CD14-positive monocyte (primary cell): ENCODE measurements around the gene CTNND1. TPM values are rescaled to one million over a fixed set of nuclear protein-coding genes. Genes with fewer than 3 reads are reported as not detected.

Experiments
- DNase-seq, 3 donors: peaks; one replicate each; pipeline ENCODE4 v3.0.0-alpha.2; 2011 to 2022
- H2AFZ ChIP-seq: 2 replicates; pipeline ENCODE4 v1.6.0; 2012; ENCODE audit warnings: mild to moderate bottlenecking, low read depth, low read length, inconsistent platforms; ENCODE audit not compliant: insufficient read depth, poor library complexity, severe bottlenecking
- H3K27ac ChIP-seq, 2 donors: 1 replicate in 1 of 2; 2 replicates in 1 of 2; pipeline ENCODE4 v1.5.1; 2012 to 2013; ENCODE audit warnings: low read length in 2 of 2, control low read depth in 1 of 2, inconsistent platforms in 1 of 2, low read depth in 1 of 2, mild to moderate bottlenecking in 1 of 2
- H3K27me3 ChIP-seq, 2 donors: one replicate each; pipeline versions ENCODE4 v1.6.0 to v1.6.1; 2011 to 2013; ENCODE audit warnings: low read length in 2 of 2; ENCODE audit not compliant: control insufficient read depth in 2 of 2, insufficient read depth in 2 of 2
- H3K36me3 ChIP-seq, 2 donors: replicated peaks in 1 of 2; 1 replicate in 1 of 2; 2 replicates in 1 of 2; pipeline versions ENCODE4 v1.5.1 to v1.6.1; 2012 to 2013; ENCODE audit warnings: low read length in 2 of 2, control low read depth in 1 of 2, inconsistent platforms in 1 of 2, mild to moderate bottlenecking in 1 of 2; ENCODE audit not compliant: insufficient read depth in 2 of 2, control insufficient read depth in 1 of 2
- H3K4me1 ChIP-seq, 2 donors: 1 replicate in 1 of 2; 2 replicates in 1 of 2; pipeline versions ENCODE4 v1.5.1 to v1.6.1; 2012 to 2013; ENCODE audit warnings: low read length in 2 of 2, control low read depth in 1 of 2, inconsistent platforms in 1 of 2, mild to moderate bottlenecking in 1 of 2, moderate library complexity in 1 of 2; ENCODE audit not compliant: insufficient read depth in 2 of 2, control insufficient read depth in 1 of 2
- H3K4me2 ChIP-seq: replicated peaks from 2 replicates; pipeline ENCODE3; 2012; ENCODE audit warnings: low read length, moderate library complexity, mild to moderate bottlenecking; ENCODE audit not compliant: poor library complexity, severe bottlenecking; ENCODE audit errors: extremely low read depth
- H3K4me3 ChIP-seq, 3 experiments: fragments of 200-600 bp in 1 of 3; sonication (generic) in 1 of 3; replicated peaks in 1 of 3; 1 replicate in 2 of 3; 2 replicates in 1 of 3; pipeline ENCODE4 v1.5.1; 2011 to 2013; ENCODE audit warnings: low read length in 3 of 3, mild to moderate bottlenecking in 3 of 3, control low read depth in 2 of 3, low read depth in 2 of 3, inconsistent platforms in 1 of 3, moderate library complexity in 1 of 3
- H3K79me2 ChIP-seq: 2 replicates; pipeline ENCODE4 v1.6.0; 2012; ENCODE audit warnings: mild to moderate bottlenecking, control low read depth, inconsistent platforms, low read length, moderate library complexity; ENCODE audit not compliant: insufficient read depth
- H3K9ac ChIP-seq: 2 replicates; pipeline ENCODE4 v1.6.0; 2017; ENCODE audit warnings: low read length, mild to moderate bottlenecking; ENCODE audit not compliant: insufficient read depth, poor library complexity, severe bottlenecking
- H3K9me3 ChIP-seq, 2 donors: replicated peaks in 1 of 2; 1 replicate in 1 of 2; 2 replicates in 1 of 2; pipeline versions ENCODE4 v1.5.1 to v1.6.1; 2012 to 2013; ENCODE audit warnings: low read length in 2 of 2, control low read depth in 1 of 2; ENCODE audit not compliant: control insufficient read depth in 1 of 2, insufficient read depth in 1 of 2
- H4K20me1 ChIP-seq: 2 replicates; pipeline ENCODE4 v1.6.0; 2012; ENCODE audit warnings: mild to moderate bottlenecking, low read length, control low read depth, moderate library complexity; ENCODE audit not compliant: insufficient read depth
- H3K27ac Mint-ChIP-seq, 7 donors: one replicate each; pipeline ENCODE4 v1.8.0; 2020; ENCODE audit warnings: mild to moderate bottlenecking in 7 of 7, mixed read lengths in 7 of 7, moderate library complexity in 6 of 7, inconsistent platforms in 2 of 7
- H3K27me3 Mint-ChIP-seq, 3 donors: one replicate each; pipeline ENCODE4 v1.8.0; 2021 to 2022; ENCODE audit warnings: low read depth in 3 of 3, mild to moderate bottlenecking in 3 of 3, mixed read lengths in 3 of 3, moderate library complexity in 3 of 3, inconsistent platforms in 1 of 3
- H3K36me3 Mint-ChIP-seq, 2 donors: one replicate each; pipeline ENCODE4 v1.8.0; 2020; ENCODE audit warnings: mixed read lengths in 2 of 2, inconsistent platforms in 1 of 2, mild to moderate bottlenecking in 1 of 2
- H3K4me1 Mint-ChIP-seq: one replicate; pipeline ENCODE4 v1.8.0; 2020; ENCODE audit warnings: mild to moderate bottlenecking, mixed read lengths
- H3K4me3 Mint-ChIP-seq, 2 donors: one replicate each; pipeline ENCODE4 v1.8.0; 2020; ENCODE audit warnings: mild to moderate bottlenecking in 2 of 2, mixed read lengths in 2 of 2, moderate library complexity in 1 of 2
- H3K9me3 Mint-ChIP-seq, 7 donors: one replicate each; pipeline ENCODE4 v1.8.0; 2020 to 2022; ENCODE audit warnings: mixed read lengths in 7 of 7, mild to moderate bottlenecking in 6 of 7, moderate library complexity in 6 of 7, inconsistent platforms in 2 of 7
- CTCF ChIP-seq: fragments of 200-600 bp; IDR thresholded peaks from one replicate; pipeline ENCODE4 v1.8.0; 2022; ENCODE audit warnings: antibody characterized with exemption, mild to moderate bottlenecking
- WGBS: methylation state at CpG from one replicate; pipeline ENCODE4 v1.1.5; 2013; ENCODE audit warnings: missing lambda C conversion rate; ENCODE audit not compliant: insufficient coverage; 5-methylcytosine and 5-hydroxymethylcytosine counted together
- intact Hi-C, 2 donors: fragments of 100-400 bp; cut with micrococcal nuclease; formaldehyde crosslinking; loops; one replicate each; pipeline versions ENCODE4 v1.15.0 to v1.15.1; 2023
- polyA plus RNA-seq, 3 donors: library from polyadenylated mRNA; depleted of rRNA in 1 of 3; unstranded in 2 of 3; stranded (reverse) in 1 of 3; fragments of 300-500 nt in 2 of 3; fragments of >200 nt in 1 of 3; fragmentation: Illumina TruSeq in 2 of 3; gene quantifications; 1 replicate in 2 of 3; 2 replicates in 1 of 3; pipeline ENCODE4 v1.2.3, GENCODE V29; 2012 to 2021

CTNND1 gene
- polyA plus RNA-seq, 3 donors = 10.8 to 36.0 (median 13.7) TPM

DNA sequence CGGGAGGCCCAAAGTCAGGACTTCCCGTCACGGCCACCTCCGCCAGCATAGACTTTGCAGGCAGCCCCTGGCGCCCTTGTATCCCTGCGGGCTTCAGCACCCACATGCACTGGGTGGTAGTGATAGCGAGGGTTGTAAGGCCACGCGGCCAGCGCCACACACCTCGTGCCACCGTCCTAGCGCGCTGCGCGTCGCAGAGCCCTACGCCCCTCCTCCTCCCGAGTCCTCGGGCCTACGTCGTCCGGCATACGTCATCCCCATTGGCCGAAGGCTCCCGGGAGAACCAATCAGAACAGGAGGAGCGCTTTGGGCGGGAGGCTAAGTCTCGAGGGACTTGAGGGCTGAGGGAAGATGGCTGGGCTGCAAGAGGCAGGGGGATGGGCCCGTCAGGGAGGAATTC, 8.6 kb upstream of the CTNND1 start:
- H3K27ac Mint-ChIP-seq = no peak overlapping the region
- Histone ChIP-seq H3K36me3 (no peaks in the 10 kb centered on the region), H3K9ac (no peak overlapping the region), H3K27me3 (no peaks in the 10 kb centered on the region), H3K27ac (no peak overlapping the region), H2AFZ (no peak overlapping the region), H3K4me3 (no peak overlapping the region), H3K79me2 (no peaks in the 10 kb centered on the region), H3K9me3 (peaks cover 0 to 9% of the 10 kb centered on the region in 2 donors), H3K4me1 (no peaks in the 10 kb centered on the region), H4K20me1 (no peaks in the 10 kb centered on the region), H3K4me2 (no peak overlapping the region)
- no peaks in the 10 kb centered on the region for H3K27me3 Mint-ChIP-seq
- intact Hi-C loops = no loop called here
- no peak overlapping the region for H3K4me3 Mint-ChIP-seq
- no peak for DNase-seq
- WGBS = 99% methylated on average over 22 of the region's 30 CpGs
- peaks cover 2 to 5% of the 10 kb centered on the region in 2 donors for H3K36me3 Mint-ChIP-seq
- peaks cover 3% of the 10 kb centered on the region for H3K4me1 Mint-ChIP-seq
- H3K9me3 Mint-ChIP-seq = peaks cover 0 to 9% (median 4%) of the 10 kb centered on the region in 7 donors
- no peak for TF ChIP-seq CTCF

GRCh38 chr11:57758174-57758573, 3.4 kb upstream of the CTNND1 start:
- Histone ChIP-seq H3K36me3 (no peaks in the 10 kb centered on the region), H3K27me3 (no peaks in the 10 kb centered on the region), H3K79me2 (peaks cover 11% of the 10 kb centered on the region), H2AFZ (no peak overlapping the region), H3K4me2 (no peak overlapping the region), H3K4me1 (peaks cover 6 to 9% of the 10 kb centered on the region in 2 donors), H3K9me3 (peaks cover 0 to 3% of the 10 kb centered on the region in 2 donors), H3K4me3 (no peak overlapping the region), H3K9ac (no peak overlapping the region), H4K20me1 (no peaks in the 10 kb centered on the region), H3K27ac (no peak overlapping the region)
- no peak overlapping the region for H3K4me3 Mint-ChIP-seq
- H3K27ac Mint-ChIP-seq = no peak overlapping the region
- intact Hi-C loops = no loop called here
- peaks cover 0 to 3% (median 0%) of the 10 kb centered on the region in 3 donors for H3K27me3 Mint-ChIP-seq
- WGBS = 100% methylated on average over 1 of the region's 3 CpGs
- no peak for DNase-seq
- TF ChIP-seq CTCF = no peak
- peaks cover 0 to 2% (median under 1%) of the 10 kb centered on the region in 7 donors for H3K9me3 Mint-ChIP-seq
- H3K36me3 Mint-ChIP-seq = no peaks in the 10 kb centered on the region
- H3K4me1 Mint-ChIP-seq = peaks cover 12% of the 10 kb centered on the region
